ENCODE measurements around the gene MSANTD1.
"Not testable (repeated sequence)": the region's sequence is repeated elsewhere in the genome, so short reads cannot be mapped to it uniquely, and the experiment has no call there.

MSANTD1 gene

DNA sequence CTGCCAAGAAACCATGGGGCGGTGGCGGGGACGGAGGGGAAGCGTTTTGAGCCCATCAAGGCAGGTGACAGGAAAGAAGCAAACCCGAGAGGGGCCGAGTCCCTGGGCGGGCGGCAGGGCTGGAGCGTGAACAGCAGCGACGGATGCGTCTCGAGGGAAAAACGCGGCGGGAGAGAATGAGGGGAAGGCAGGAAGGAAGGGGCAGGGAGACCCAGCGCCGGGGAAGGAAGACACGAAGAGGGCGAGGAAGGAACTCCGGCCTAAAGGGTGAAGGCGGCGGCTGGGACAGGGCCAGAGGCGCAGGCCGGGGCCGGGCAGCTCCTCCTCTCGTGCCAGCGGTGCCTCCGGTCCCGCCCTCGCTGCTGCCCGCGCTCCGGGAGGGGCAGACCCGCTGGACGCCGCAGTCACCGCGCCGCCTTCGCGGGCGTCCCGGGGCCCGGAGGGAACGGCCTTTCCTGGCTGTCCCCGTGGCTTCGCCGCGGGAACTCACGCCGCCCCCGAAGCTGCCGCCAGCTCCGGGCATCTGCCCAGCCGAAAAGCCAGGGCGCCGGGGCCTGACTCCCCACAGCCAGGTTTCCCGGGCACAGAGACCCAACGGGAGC lies 43.1 kb downstream of the MSANTD1 start:
- no peak for DNase-seq

DNA sequence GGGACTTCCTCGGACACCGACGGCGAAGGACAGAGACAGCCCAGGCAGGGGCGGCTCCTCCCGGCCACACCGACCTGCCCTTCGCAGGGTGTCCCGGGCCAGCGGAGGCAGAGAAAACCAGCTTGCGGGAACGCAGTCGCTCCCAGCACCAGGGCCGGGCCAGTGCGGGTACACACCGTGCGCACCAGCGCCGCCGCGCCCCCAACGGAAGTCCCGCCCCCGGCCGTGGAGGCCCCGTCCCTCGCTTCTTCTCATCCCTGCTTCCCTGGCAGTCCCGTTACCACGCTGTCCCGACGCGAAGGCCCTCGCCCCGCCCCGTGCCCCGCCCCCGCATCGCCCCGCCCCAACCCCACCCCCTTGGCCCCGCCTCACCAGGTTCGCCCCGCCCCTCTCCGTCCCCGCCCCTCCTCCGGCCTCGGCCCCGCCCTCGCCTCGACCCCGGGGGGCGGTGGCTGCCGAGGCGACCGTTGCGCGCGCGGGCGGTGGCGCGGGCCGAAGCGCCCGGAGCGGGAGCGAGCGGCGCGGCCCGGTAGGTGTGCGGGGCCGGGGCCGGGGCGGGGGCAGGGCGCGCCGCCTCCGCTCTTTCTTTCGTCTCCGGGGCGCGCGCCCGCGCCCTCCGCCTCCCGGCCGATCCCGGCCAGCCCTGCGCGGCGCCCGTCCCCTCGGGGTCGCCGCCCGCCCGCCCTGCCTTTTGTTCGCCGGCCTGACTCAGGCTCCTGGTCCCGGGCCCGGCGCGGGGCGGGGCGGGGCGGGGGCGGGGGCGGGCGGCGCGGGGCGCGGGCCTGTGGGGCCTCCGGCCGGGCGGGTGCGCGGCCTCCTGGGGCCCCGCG lies 43.8 kb downstream of the MSANTD1 start, which contains the start of gene RGS12:
TSS of gene RGS12 (plus strand) at position 451 of the 830 bp plus-strand sequence. CDS start 23,150 bp downstream, outside the sequence.
- peak; percentile 86 to 87 for DNase-seq

DNA sequence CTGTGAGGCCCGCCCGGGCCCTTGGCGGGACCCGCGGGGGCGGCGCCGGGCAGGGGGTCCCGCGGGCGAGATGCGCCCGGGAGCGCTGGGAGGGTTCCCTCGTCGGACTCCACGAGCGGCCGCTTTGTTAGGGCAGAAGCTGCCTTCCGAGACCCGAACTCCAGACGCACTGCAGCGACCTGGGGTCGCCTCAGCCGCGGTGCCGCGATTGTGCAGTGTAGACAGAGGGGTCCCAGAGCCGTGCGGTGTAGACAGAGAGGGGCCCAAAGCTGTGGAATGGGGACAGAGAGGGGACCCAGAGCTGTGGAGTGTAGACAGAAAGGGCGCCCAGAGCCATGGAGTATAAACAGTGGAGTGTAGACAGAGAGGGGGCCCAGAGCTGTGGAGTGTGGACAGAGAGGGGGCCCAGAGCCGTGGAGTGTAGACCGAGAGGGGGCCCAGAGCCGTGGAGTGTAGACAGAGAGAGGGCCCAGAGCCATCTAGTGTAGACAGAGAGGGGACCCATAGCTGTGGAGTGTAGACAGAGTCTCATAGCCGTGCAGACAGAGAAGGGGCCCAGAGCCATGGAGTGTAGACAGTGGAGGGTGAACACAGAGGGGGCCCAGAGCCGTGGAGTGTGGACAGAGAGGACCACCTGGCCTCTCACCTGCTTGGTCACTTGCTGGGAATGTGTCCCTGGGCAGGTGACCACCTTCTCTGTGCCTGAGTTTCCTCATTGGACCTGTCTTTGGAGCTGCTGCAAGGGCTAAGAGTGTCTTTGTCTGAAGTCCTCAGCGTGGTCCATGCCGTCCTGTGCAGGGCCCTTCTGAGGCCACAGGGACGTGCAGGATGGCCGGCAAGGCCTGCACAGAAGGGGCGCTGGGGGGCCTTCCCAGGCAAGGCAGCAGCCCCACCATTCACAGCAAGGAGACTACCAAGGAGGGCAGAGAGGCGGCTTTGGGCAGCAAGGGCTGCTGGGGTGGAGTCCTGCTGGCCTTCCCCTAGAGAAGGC lies 44.7 kb downstream of the MSANTD1 start:
- no peak for DNase-seq

DNA sequence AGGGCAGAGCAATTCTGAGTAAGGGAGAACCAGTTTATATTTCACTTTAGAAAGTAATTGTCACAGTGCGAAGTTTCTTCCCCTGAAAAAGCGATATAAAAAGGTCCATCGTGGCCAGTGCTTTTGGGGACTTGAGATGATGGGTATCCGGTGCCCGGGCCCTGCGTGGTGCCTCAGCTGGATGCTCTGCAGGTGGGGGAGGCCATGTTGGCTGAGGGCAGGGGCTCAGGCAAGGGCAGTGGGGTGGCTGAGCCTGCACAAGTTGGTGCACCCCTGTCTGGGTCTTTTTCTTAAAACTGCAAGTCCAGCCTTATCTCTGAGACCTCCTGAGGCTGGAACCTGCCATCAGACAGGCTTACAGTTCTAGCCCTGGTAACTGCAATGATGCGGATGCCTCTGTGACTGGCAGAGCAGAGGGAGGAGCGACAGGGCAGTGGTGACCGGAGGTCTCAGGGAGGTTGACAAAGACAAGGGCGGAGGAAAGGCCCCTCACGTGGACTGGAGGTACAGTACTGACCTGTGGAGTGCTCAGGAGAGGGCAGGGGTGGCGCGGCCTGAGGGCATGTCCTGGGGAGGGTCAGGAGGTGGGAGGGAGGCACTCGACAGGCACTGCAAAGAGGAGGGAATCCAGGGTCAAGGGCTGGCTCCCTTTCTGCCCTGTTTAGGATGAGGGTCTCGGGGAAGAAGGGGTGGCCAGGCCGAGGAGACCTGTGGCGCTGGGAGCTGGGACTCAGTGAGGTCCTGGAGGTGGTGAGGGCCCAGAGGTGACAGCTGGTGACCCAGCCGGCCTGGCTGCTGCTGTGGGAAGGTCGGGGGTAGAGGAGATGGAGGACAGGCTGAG lies 45.7 kb downstream of the MSANTD1 start:
- DNase-seq, result no peak

DNA sequence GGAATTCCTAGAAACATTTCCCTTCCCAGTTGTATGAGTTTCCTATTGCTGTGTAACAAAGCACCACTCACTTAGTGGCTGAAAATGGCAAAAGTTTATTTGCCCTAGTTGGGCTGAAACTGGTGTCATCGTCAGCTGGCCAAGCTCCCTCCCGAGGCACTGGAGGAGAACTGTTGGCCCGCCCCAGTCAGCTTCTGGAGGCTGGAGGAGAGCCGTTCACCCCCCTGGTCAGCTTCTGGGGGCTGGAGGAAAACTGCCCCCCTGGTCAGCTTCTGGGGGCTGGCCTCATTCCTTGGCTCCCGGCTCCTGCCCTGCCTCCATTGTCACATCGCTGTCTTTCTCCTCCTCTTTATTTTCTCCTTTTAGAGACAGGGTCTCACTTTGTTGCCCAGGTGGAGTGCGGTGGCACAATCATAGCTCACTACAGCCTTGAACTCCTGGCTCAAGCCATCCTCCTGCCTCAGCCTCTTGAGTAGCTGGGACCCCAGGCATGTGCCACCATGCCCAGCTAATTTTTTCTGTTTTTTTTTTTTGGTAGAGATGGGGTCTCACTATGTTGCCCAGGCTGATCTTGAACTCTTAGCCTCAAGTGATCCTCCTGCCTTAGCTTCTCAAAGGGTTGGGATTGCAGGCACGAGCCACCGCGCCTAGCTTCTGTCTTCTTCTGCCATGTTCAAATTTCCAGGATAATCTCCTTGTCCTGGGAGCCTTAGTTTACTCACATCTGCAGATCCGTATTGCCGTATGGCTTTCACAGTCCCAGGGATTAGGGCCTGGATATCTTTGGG lies 47.1 kb downstream of the MSANTD1 start:
- DNase-seq, result no peak

DNA sequence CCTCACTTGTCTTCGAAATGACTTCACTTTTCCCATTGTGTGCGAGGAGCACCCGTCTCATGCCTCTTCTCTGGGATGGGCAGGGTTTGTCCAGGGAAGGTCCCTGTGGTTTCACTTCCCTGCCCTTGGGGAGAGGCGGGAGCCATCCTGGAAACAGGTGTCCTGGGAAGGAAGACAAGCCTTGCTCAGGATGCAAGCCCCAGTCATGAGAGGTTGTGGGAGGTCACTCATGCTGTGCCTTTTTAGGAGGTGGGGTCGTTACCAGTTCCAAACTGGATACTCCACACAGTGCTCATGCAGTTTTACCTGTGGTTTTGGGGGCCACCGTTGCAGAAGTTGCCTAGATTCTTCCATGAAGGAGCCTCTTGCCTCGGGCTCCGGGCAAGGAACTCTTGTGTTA lies 47.7 kb downstream of the MSANTD1 start:
- DNase-seq, result no peak

DNA sequence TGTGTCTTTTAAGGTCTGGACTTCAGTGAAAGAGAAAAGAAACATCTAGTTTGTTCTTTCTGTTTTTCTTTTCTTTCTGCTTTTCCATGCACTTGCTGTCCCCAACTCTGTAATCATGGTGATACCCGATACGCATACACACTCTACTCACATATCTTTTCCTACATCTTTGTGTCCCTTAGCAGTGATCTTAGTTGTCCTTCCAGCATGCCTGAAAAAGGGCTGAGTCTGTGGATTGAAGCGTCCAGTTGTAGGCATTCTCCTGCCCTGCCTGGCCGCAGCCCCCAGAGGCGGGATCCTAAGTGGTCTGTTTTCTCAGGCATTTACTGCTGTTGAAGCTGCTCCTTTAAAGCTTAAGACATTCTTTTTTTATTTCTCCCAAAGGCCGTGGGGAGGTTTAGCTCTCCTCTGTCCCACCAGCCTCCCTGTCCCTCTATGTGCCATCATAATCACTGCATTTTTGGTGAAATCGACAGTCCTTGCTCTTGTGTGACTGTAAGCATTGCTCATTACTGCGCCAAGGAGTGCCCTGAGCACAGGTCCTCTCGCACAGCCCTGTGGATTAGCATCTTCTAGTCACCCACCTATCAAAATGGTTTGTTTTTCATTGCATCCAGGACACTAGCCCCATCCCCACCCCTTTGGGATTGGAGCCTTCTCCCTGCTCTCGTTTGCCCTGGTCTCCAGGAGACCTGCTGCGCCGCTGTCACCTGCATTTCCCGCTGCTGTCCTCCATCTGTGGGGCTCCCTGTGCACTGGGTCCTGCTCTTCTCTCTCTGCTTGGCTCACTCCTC lies 48.3 kb downstream of the MSANTD1 start:
- DNase-seq, result no peak

DNA sequence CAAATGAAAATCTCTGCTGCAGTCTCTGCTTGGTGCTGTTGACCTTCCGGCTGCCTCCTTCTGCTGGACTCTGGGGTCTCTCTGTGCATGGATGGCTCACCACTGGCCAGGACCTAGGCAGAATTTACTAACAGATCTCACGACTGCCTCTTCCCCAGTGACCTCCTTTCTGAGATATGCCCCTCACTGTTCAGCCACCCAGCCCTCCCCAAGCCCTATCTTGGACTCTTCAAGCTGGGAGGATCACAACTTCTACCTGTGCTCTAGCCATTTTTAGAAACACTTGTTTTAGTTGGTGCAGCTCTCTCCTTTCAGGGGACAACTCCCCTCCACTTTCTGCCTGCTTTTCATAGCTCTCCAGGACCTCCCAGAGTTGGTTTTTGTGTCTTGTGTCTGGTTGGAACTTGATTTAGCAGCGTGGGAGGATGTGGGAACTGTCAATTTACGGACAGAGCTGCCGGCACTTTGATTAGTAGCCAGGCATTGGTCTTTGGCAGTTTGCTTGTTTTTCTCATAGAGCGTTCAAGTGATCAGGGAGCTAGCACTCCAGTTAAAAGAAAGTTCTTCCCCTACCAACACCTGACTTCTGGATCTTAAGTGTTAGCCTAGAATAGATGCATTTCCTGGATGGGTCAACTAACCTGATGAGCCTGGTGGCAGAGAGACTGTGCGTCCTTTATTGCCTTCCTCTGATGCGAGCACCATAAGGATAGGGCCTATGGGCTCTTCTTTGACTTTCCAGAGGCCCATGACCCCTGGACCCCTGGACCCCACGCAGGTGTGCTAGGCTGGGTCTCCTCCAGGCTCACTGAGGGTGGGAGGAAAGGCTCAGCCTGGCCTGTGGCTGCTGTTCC lies 50.4 kb downstream of the MSANTD1 start:
- DNase-seq, result no peak

DNA sequence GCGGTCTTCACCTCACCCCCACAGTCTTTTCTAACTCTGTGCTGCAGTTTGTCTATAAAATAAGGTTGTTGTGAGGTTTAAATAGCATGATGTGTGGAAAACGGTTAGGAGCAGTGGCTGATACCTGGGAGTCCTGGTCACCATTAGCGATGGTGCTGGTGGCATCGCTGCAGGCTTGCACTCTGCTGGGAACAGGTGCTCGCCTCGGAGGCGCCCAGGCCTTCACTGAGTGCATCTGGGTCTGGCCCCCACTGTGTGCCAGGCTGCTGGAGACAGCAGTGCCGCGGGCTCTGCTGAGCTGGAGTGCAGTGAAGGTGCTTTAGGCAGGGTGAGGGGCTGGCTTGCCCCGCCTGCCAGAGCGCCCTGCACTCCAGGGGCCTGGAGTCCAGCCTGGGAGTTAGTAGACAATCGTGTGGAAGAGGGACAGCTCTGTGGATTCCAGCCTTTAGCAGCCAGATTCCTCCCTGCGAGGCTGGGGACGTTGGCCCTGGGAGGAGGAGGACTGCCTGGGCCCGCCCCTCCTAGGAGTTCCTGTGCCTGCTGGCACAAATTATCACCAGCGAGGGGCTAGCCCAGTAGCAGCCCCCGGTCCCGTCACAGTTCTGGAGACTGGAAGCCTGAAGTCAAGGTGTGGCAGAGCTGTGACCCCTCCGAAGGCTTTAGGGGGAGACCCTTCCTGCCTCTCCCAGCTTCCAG lies 51.2 kb downstream of the MSANTD1 start:
- DNase-seq, result no peak

DNA sequence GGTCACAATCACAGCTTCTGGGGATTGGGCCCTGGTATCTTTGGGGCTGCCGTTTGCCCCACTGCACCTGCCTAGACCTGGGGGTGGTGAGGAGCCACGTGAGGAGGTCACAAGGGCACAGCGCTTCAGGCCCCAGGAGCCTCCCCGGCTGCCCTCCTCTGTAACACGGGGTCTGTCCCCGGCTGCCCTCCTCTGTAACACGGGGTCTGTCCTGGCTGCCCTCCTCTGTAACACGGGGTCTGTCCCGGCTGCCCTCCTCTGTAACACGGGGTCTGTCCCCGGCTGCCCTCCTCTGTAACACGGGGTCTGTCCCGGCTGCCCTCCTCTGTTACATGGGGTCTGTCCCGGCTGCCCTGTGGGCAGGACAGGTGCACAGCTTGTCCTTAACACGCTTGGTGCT lies 51.9 kb downstream of the MSANTD1 start:
- not testable (repeated sequence) for DNase-seq

DNA sequence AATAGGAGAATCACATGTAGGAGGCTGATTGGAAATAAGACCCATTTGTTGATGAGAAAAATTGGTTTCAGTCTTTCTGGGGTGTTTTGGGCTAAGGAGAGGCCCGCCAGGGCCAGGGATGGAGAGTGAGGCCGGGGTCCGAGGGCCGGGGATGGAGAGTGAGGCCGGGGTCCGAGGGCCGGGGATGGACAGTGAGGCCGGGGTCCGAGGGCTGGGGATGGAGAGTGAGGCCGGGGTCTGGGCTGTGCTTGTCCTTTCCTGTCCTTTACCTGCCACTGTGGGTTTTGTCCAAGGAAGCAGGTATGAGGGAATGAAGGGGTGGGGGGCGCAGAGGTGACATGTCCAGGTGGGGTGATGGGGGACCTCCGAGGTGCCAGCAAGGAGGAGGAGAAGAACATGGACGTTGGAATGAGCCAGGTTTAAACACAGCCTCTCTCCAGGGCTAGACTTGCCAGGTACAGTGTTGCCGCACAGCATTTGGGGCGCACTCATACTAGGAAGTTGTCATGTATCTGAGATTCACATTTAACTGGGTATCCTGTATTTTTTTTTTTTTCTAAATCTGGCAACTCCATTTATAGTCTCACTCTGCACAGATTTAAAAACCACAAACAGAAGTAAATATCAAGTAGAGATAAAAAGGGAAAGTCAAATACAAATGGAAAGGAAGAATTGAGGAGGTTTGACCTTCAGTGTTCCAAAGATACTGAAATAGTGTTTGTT lies 52.7 kb downstream of the MSANTD1 start:
- DNase-seq, result no peak

DNA sequence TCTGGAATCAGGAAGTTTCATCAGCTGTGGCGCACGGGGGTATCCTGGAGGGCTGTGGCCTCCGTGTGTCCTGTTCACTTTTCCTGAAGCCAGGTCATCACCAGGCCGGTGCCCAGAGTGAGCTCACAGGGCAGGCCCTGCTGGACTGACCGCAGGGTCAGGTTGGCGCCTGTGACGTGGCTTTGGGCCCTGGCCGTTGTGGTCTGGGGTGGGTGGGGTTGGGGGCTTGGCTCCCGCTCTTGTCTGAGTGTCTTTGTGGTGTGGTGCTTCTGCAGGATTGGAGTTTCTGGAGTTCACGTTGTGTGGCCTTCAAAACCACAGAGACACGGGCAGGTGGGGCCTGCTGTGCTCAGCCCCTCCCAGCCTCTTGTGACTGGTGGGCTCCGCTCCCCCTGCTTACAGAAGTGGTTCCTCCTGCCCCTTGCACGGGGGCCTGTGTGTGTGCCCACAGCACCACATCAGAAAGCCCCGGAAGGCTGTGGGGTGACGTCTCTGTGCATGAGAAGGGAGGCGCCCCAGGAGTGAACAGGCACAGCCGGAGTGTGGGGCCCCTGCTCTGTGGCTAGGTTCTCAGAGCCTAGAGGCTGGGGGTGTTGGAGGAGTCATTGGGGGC lies 53.3 kb downstream of the MSANTD1 start:
- DNase-seq, result peak; percentile 53 to 64

DNA sequence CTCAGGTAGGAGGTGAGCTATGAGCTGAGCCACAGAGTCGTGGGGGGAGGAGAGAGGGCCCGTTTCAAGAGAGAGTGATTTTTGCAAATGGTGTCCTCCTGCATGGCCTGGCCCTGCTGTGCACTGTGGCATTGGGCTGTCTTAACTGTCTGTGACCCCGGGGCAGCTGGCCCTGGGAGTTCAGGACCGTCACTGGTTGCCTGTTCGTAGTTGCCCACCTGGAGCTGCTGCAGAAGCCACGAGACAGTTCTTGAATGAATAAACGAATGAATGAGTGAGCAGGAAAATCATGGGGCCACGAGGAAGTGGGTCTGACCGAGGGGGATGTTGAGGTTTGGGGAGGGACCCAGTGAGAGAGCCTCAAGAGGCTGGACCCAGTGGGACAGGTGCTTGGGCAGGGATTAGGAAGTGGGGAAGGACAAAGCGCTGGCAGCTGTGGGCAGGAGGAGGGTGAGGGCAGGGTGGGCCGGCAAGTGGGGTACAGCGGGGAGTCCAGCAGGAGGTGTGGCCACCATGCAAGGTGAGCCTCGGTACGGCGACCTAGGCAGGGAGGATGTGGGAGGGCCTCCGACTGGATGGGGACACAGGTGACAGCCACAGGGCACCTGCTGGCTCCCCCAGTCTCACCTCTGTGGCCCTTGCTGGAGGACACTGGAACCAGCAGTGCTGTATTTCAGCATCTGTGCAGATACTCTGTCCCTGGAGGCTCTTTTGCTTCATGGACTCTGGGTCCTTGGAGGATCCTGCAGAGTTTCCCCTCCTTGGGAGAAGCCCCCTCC lies 54.0 kb downstream of the MSANTD1 start:
- no peak for DNase-seq

DNA sequence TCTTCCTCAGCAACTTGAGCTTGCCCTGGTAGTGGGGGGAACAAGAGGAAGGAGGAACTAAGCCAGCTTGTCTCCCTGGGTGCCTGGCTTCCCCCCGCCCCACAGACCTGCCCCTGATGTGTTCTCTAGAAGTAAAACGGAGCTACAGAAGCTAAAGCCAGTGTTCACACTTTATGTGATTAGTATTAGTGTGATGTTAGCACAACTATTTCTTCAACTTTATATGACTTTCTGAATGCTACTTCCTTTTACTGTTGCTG lies 54.5 kb downstream of the MSANTD1 start:
- DNase-seq, result no peak

DNA sequence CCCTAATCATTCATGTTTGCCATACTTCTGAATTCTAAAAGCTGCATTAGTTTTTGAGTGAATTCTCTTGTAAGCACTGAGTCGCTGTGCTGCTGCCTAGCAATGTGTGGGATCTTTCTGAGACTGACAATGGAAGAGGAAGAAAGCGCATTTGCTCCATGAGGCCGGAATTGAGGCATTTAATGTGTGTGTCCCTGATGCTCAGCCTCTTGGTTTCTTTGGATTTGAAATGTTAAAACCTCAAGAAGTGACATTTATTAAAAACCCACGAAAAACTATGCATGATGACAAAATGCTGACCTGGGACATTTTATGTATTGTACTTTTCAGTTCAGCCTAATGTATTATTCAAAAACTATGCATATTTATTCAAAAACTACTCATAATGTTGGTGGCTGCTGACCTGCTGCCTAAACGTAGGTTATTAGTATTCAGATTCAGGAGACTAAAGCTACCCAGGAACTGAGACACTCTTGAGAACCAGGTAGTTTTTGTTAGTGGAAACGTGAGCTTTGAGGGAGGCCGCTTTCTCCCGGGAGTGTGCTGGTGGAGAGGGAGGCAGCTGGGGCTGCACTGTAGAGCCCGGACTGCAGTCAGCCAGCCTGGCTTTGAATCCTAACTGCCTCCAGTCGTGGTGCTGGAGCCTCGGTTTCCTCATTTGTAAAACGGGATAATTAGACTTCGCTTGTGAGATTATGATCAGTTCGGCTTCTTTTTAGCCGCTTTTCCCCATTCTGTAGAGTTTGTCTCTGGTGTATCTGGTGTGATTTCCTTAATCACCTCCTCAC lies 55.2 kb downstream of the MSANTD1 start:
- DNase-seq, result no peak

Data from activated CD4-positive, alpha-beta T cell treated with anti-CD3 and anti-CD28 coated beads for 4 hours (primary cell).